ENCODE measurements around the gene CEP70.

GRCh38 chr3:138476526-138476925, 117.5 kb downstream of the CEP70 start:
- TF ChIP-seq CTCF (IDR thresholded peaks at IDR 0.05; ENCODE audit: insufficient read depth, low read length) (no peak), POLR2AphosphoS5 (IDR thresholded peaks at IDR 0.05; ENCODE audit: low read depth) (no peak), GABPA (IDR thresholded peaks at IDR 0.05; ENCODE audit: low read depth) (no peak), SPI1 (IDR thresholded peaks at IDR 0.05; ENCODE audit: borderline replicate concordance, low read depth) (no peak)
- TF ChIP-seq, protein P1, sequence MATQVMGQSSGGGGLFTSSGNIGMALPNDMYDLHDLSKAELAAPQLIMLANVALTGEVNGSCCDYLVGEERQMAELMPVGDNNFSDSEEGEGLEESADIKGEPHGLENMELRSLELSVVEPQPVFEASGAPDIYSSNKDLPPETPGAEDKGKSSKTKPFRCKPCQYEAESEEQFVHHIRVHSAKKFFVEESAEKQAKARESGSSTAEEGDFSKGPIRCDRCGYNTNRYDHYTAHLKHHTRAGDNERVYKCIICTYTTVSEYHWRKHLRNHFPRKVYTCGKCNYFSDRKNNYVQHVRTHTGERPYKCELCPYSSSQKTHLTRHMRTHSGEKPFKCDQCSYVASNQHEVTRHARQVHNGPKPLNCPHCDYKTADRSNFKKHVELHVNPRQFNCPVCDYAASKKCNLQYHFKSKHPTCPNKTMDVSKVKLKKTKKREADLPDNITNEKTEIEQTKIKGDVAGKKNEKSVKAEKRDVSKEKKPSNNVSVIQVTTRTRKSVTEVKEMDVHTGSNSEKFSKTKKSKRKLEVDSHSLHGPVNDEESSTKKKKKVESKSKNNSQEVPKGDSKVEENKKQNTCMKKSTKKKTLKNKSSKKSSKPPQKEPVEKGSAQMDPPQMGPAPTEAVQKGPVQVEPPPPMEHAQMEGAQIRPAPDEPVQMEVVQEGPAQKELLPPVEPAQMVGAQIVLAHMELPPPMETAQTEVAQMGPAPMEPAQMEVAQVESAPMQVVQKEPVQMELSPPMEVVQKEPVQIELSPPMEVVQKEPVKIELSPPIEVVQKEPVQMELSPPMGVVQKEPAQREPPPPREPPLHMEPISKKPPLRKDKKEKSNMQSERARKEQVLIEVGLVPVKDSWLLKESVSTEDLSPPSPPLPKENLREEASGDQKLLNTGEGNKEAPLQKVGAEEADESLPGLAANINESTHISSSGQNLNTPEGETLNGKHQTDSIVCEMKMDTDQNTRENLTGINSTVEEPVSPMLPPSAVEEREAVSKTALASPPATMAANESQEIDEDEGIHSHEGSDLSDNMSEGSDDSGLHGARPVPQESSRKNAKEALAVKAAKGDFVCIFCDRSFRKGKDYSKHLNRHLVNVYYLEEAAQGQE (IDR thresholded peaks at IDR 0.05; ENCODE audit: insufficient replicate concordance, low read depth), result no peak
